ENCODE measurements around the gene AMPD2. TPM values are rescaled to one million over a fixed set of nuclear protein-coding genes. Genes with fewer than 3 reads are reported as not detected.

The AMPD2 gene
- total and polyA plus RNA-seq, 2 of the 8 experiments (the other 6 are each of a cell fraction or from before 2014, with no cell fraction given) = 37.2 to 67.7 TPM

GRCh38 chr1:109630081-109630897 lies 10.7 kb downstream of the AMPD2 start:
- Histone ChIP-seq H2BK20ac (ENCODE audit: low read length) (no peak overlapping the region), H4K91ac (replicated peaks; ENCODE audit: insufficient read length, low read length) (no peak overlapping the region), H3K14ac (ENCODE audit: insufficient read length) (no peak overlapping the region), H2AFZ (ENCODE audit: low read length) (no peak overlapping the region), H4K20me1 (replicated peaks in 1 of 2; ENCODE audit: control insufficient read depth in 1 of 2, insufficient read depth in 2 of 2, low read length in 2 of 2) (peaks cover 0 to 16% of the 10 kb centered on the region in 2 experiments), H2BK12ac (ENCODE audit: low read depth, low read length) (peak overlapping the region; percentile 43; the same call in 1 of the 2 replicates), H3K36me3 (ENCODE audit: control insufficient read depth in 2 of 4, insufficient read depth in 4 of 4, low read length in 3 of 4) (peaks cover 17 to 27% (median 24%) of the 10 kb centered on the region in 4 experiments), H3K4me2 (ENCODE audit: insufficient read depth in 1 of 2, low read depth in 2 of 2, low read length in 2 of 2) (no peak overlapping the region), H2BK120ac (replicated peaks; ENCODE audit: low read depth, low read length) (no peak overlapping the region), H3K18ac (ENCODE audit: extremely low read depth, low read length) (peak overlapping the region; percentile 32; the same call in 1 of the 2 replicates), H2AK5ac (ENCODE audit: low read depth, low read length) (no peak overlapping the region), H4K8ac (ENCODE audit: extremely low read depth, insufficient read depth, low read length) (0 out of 2 replicates have a peak overlapping the region, but pooled peaks have one; percentile 4), H3K4me3 (ENCODE audit: extremely low read depth in 1 of 4, insufficient read depth in 2 of 4, low read depth in 3 of 4, low read length in 4 of 4) (no peak overlapping the region), H3K56ac (replicated peaks; ENCODE audit: insufficient read length, low read depth, low read length) (no peak overlapping the region), H3K79me2 (ENCODE audit: control insufficient read depth in 1 of 2, insufficient read depth in 2 of 2, low read length in 2 of 2) (no peaks in the 10 kb centered on the region), H3K4me1 (replicated peaks in 1 of 4; ENCODE audit: control insufficient read depth in 3 of 4, insufficient read depth in 4 of 4, low read length in 3 of 4) (peaks cover 0 to 2% (median 0%) of the 10 kb centered on the region in 4 experiments; a peak in 2 of 7 replicates), H3K27ac (ENCODE audit: low read depth, low read length) (no peak overlapping the region), H2BK15ac (ENCODE audit: low read length) (no peak overlapping the region), H3K79me1 (ENCODE audit: low read depth, low read length) (no peaks in the 10 kb centered on the region), H4K5ac (ENCODE audit: insufficient read length, low read depth, low read length) (no peak overlapping the region), H3K27me3 (replicated peaks in 1 of 4; ENCODE audit: control insufficient read depth in 3 of 4, extremely low read depth in 1 of 4, insufficient read depth in 3 of 4, low read length in 3 of 4) (no peaks in the 10 kb centered on the region), H3K9me3 (ENCODE audit: insufficient read depth in 2 of 2, low read depth in 1 of 2, low read length in 1 of 2) (no peaks in the 10 kb centered on the region), H3K4ac (replicated peaks; ENCODE audit: insufficient read length, low read depth, low read length) (no peak overlapping the region), H3K9ac (replicated peaks in 1 of 4; ENCODE audit: extremely low read depth in 1 of 4, low read depth in 3 of 4, low read length in 3 of 4) (no peak overlapping the region), H2BK5ac (ENCODE audit: low read depth, low read length) (peak overlapping the region; percentile 91), H3K23me2 (ENCODE audit: low read depth, low read length) (no peaks in the 10 kb centered on the region), H3K23ac (ENCODE audit: insufficient read length) (no peak overlapping the region)
- DNase-seq (ENCODE audit: low read depth in 1 of 2, low spot score in 2 of 2) (peak in 1 of 2 experiments; percentile 69), FAIRE-seq (no peak)
- POLR2A ChIA-PET (ENCODE audit: partially characterized antibody) = interaction anchor here (1.0 kb wide), 2 partner anchors 82 to 84 kb away, joined by 3 to 4 read pairs; partner anchors contain the start of gene GNAI3
- 74% methylated on average over 19 of the region's 30 CpGs; no CpG with 5 or more reads in 1 of the 2 experiments for whole genome bisulfite sequencing, 2 experiments (ENCODE audit: extremely low coverage in 1 of 2, insufficient coverage in 1 of 2, insufficient read length in 1 of 2, insufficient replicate concordance in 2 of 2, low coverage in 1 of 2, low lambda C conversion rate in 2 of 2, missing lambda C conversion rate in 1 of 2)
- TF ChIP-seq, protein P1, sequence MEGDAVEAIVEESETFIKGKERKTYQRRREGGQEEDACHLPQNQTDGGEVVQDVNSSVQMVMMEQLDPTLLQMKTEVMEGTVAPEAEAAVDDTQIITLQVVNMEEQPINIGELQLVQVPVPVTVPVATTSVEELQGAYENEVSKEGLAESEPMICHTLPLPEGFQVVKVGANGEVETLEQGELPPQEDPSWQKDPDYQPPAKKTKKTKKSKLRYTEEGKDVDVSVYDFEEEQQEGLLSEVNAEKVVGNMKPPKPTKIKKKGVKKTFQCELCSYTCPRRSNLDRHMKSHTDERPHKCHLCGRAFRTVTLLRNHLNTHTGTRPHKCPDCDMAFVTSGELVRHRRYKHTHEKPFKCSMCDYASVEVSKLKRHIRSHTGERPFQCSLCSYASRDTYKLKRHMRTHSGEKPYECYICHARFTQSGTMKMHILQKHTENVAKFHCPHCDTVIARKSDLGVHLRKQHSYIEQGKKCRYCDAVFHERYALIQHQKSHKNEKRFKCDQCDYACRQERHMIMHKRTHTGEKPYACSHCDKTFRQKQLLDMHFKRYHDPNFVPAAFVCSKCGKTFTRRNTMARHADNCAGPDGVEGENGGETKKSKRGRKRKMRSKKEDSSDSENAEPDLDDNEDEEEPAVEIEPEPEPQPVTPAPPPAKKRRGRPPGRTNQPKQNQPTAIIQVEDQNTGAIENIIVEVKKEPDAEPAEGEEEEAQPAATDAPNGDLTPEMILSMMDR (IDR thresholded peaks at IDR 0.05; ENCODE audit: control extremely low read depth in 1 of 3, insufficient read depth in 1 of 3, low read depth in 1 of 3, low read length in 3 of 3) = no peak
- no peak for TF ChIP-seq ASH2L (IDR thresholded peaks at IDR 0.05; ENCODE audit: low read length)
- no peak for TF ChIP-seq CBX8 (IDR thresholded peaks at IDR 0.05; ENCODE audit: borderline replicate concordance, low read depth, low read length)
- no peak for TF ChIP-seq CHD2 (IDR thresholded peaks at IDR 0.05; ENCODE audit: low read length)
- TF ChIP-seq HDAC6 (IDR thresholded peaks at IDR 0.05; ENCODE audit: low read depth, low read length) = no peak
- no peak for TF ChIP-seq TAF7 (optimal IDR thresholded peaks at IDR 0.05; ENCODE audit: borderline replicate concordance, low read depth, low read length)
- CTCF ChIA-PET (ENCODE audit: partially characterized antibody) = interaction anchor here (0.6 to 10.4 kb wide), 23 partner anchors 9 to 379 kb away, joined by 3 to 73 read pairs (median 3); partner anchors contain the start of gene GNAI3

Measured in H1 (cell line).